IPS-NIHi7 (cell line): ENCODE measurements around the gene POGLUT3.

Experiments used
- DNase-seq: peaks from one replicate; pipeline ENCODE4 v3.0.0; 2012; ENCODE audit warnings: mixed read lengths; ENCODE audit errors: extremely low spot score

Gene POGLUT3, protein sequence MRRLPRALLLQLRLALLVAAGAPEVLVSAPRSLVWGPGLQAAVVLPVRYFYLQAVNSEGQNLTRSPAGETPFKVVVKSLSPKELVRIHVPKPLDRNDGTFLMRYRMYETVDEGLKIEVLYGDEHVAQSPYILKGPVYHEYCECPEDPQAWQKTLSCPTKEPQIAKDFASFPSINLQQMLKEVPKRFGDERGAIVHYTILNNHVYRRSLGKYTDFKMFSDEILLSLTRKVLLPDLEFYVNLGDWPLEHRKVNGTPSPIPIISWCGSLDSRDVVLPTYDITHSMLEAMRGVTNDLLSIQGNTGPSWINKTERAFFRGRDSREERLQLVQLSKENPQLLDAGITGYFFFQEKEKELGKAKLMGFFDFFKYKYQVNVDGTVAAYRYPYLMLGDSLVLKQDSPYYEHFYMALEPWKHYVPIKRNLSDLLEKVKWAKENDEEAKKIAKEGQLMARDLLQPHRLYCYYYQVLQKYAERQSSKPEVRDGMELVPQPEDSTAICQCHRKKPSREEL

GRCh38 chr11:108498046-108498815, at the start of gene POGLUT3:
POGLUT3 (minus strand) TSS chr11:108498384; CDS start chr11:108498366, 18 bp downstream.
- peak; percentile 79 for DNase-seq

GRCh38 chr11:108545909-108546501, 47.8 kb upstream of the POGLUT3 start:
- DNase-seq: no peak

DNA sequence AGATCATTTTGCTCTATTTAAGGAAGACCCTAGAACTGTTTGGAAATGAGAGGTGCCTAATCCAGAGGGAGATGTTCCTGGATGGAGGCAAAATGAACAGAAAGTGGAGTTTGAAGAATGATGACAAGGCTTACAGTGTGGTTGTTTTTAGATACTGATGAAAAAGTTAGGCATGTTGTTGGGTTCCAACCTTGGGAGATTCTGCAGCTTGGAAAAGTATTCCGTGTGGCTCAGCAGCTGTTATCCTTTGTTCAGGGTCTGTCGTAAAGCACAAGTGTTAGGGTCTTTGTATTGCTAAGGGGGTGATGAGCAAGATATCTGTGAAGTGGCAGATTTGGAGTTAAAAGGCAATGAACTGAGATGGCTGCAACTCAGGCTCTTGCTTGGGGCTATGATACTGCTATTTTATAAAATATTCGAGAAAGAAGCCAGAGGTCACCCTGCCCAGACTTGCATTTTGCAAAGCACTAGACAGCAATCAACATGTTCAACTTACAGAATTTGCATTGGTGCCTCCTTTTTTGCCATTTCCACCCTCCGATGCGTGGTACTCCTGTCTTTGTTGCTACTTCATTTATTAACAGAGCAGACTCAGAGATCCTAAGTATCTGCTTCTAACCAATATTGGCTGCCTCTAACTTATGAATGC, 45.3 kb upstream of the POGLUT3 start:
- DNase-seq: no peak

GRCh38 chr11:108541531-108541930, 43.3 kb upstream of the POGLUT3 start:
- DNase-seq: no peak

- no peak for DNase-seq
These were observed 40.3 kb upstream of the POGLUT3 start for GRCh38 chr11:108538502-108538901.

- DNase-seq: no peak
These were observed 39.8 kb upstream of the POGLUT3 start for GRCh38 chr11:108538022-108538424.

- DNase-seq: no peak
These were observed 38.6 kb upstream of the POGLUT3 start for GRCh38 chr11:108536783-108537182.

GRCh38 chr11:108535384-108535955, 37.3 kb upstream of the POGLUT3 start:
- DNase-seq: no peak

DNA sequence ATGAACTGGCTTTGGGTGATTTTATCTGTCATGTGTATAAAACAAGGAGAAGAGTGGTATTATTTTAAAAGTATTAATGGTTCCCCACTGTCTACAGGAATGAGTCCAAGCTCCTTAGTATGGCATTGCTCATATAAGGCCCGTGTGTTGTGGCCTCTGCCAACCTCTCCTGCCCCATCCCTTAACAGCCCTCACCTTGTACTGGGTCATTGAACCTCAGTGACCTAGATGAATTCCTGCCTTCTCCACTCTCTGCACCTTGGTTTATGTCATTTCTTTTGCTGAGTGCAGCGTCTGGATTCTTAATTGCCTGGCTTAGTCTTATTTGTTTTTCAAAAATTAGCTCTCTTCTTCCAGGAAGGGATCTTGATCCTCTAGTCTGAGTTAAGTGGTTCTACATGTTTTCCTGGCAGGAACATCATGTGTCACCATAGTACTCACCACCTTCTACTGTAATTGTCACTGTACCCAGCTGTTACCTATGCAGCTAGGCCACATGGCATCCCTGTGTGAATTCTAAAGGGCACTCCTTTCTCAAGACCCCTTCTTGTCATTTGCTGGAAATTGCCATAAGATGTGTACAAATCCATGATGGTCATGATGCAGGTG, 36.2 kb upstream of the POGLUT3 start:
- no peak for DNase-seq

DNA sequence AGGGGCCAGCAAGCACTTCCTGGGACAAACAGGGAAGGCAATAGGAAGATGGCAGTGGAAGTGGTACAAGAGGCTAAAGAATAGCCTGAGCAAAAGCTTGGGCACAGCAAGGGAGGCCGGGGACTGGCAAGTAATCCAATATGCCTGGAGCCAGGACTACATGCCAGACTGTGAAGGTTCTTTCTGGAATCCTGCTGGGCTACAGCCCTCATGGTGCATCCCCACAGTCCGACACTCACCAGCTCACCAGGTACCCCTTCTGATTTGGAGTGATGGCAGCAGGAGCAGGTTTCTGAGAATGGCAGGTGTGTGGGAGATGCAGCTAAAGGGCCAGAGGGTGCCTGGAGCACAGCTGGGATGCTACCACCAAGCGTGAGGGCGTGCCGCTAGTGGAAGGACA, 32.2 kb upstream of the POGLUT3 start:
- no peak for DNase-seq

GRCh38 chr11:108527382-108527781, 29.2 kb upstream of the POGLUT3 start:
- DNase-seq: no peak

DNA sequence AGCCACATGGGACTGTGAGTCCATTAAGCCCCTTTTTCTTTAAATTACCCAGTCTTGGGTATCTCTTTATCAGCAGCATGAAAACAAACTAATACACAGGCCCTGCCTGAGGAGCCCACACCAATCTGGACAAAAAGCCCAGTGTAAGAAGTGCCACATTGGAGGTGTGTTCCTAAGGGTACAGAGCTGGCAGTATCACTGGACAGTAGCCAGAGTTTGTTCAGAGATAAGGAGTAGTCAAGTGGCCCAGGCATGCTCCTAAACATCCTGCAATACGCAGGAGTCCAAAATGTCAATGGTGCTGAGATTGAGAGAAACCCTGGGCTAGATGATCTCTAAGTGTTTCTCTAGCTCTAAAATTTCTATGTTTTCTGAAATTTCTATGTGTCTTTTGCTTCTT, 27.0 kb upstream of the POGLUT3 start:
- DNase-seq: no peak

GRCh38 chr11:108524422-108524821, 26.2 kb upstream of the POGLUT3 start:
- DNase-seq: no peak

- DNase-seq: no peak
These were observed 24.1 kb upstream of the POGLUT3 start for GRCh38 chr11:108522318-108522717.

GRCh38 chr11:108518581-108518980, 20.4 kb upstream of the POGLUT3 start:
- DNase-seq: no peak

- no peak for DNase-seq
These were observed 17.9 kb upstream of the POGLUT3 start for GRCh38 chr11:108516125-108516524.

DNA sequence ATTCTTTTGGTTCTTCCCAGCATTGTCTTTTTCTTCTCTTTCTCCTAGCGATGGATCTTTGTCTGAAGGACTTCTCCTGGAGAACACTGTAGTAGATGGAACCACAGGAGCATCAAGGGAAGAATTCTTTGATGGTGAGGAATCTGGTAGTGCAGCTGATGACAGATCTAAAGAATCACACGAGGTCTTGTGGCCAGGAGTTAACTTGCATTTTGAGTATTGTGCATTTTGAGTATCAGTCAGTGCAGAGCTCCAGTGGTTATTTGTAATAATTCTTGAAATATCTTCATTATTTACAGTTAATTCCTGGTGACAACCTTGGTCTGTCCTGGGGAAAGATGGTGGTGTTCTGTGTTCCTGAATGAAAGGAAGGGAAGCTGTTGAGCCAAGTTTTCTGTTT, 14.5 kb upstream of the POGLUT3 start:
- no peak for DNase-seq

GRCh38 chr11:108511851-108512474, 13.8 kb upstream of the POGLUT3 start:
- DNase-seq: no peak

- DNase-seq: no peak
These were observed 10.7 kb upstream of the POGLUT3 start for GRCh38 chr11:108508653-108509593.
